GM21619 (cell line): ENCODE data around the gene USP9Y.

Source experiments
- ATAC-seq: cut with Tn5 transposase; IDR thresholded peaks from one replicate; pipeline ENCODE4 v1.9.1; 2021; ENCODE audit not compliant: unreplicated experiment

The USP9Y gene

GRCh38 chrY:12784521-12784920, 83.5 kb downstream of the USP9Y start:
- no peak for ATAC-seq

- ATAC-seq, result no peak
Measured at GRCh38 chrY:12793999-12794398, 93.0 kb downstream of the USP9Y start.

GRCh38 chrY:12808046-12808445, 107.0 kb downstream of the USP9Y start:
- no peak for ATAC-seq

- ATAC-seq, result no peak
Measured at GRCh38 chrY:12809034-12809433, 108.0 kb downstream of the USP9Y start.

GRCh38 chrY:12823408-12823807, 122.4 kb downstream of the USP9Y start:
- no peak for ATAC-seq

- no peak for ATAC-seq
Measured at GRCh38 chrY:12826791-12827190, 125.8 kb downstream of the USP9Y start.

- ATAC-seq, result no peak
Measured at GRCh38 chrY:12833284-12833683, 132.3 kb downstream of the USP9Y start.

- ATAC-seq, result no peak
Measured at GRCh38 chrY:12837550-12837949, 136.5 kb downstream of the USP9Y start.

GRCh38 chrY:12841368-12841767, 140.3 kb downstream of the USP9Y start:
- no peak for ATAC-seq

- ATAC-seq, result no peak
Measured at GRCh38 chrY:12846793-12847192, 145.8 kb downstream of the USP9Y start.

- ATAC-seq, result no peak
Measured at GRCh38 chrY:12855791-12856275, 154.8 kb downstream of the USP9Y start.

- ATAC-seq, result no peak
Measured at GRCh38 chrY:12867960-12868359, 166.9 kb downstream of the USP9Y start.

- no peak for ATAC-seq
Measured at GRCh38 chrY:12896973-12897372, 195.9 kb downstream of the USP9Y start.

GRCh38 chrY:12898604-12899003, 197.6 kb downstream of the USP9Y start:
- ATAC-seq, result no peak

GRCh38 chrY:12904618-12905516, 203.8 kb downstream of the USP9Y start, which contains the start of gene DDX3Y:
DDX3Y (plus strand) TSS chrY:12904868; CDS start chrY:12904937, 69 bp downstream.
- ATAC-seq, result peak; percentile 84

GRCh38 chrY:12905517-12905872, 204.5 kb downstream of the USP9Y start:
- peak; percentile 52 for ATAC-seq

GRCh38 chrY:12905895-12906294, 204.9 kb downstream of the USP9Y start:
- no peak for ATAC-seq
